PFSK-1 (cell line): Measurements from ENCODE around the gene ASXL2.

Source experiments
- POLR2AphosphoS5 ChIP-seq: IDR thresholded peaks from 2 replicates; pipeline ENCODE4 v1.6.1; 2012; ENCODE audit warnings: low read depth, mild to moderate bottlenecking, control low read depth, low read length, moderate library complexity
- REST ChIP-seq, 2 experiments: IDR thresholded peaks; 2 replicates each; pipeline versions ENCODE4 v1.6.1 to v1.8.0; 2011 to 2012; ENCODE audit warnings: low read depth in 2 of 2, low read length in 2 of 2, control low read depth in 1 of 2, inconsistent platforms in 1 of 2, mild to moderate bottlenecking in 1 of 2, moderate library complexity in 1 of 2; ENCODE audit not compliant: insufficient read depth in 1 of 2
- SIN3A ChIP-seq: IDR thresholded peaks from 2 replicates; pipeline ENCODE4 v1.6.1; 2012; ENCODE audit warnings: mild to moderate bottlenecking, low read length, moderate library complexity, borderline replicate concordance; ENCODE audit not compliant: insufficient read depth
- TAF1 ChIP-seq: IDR thresholded peaks from 2 replicates; pipeline ENCODE4 v1.6.1; 2012; ENCODE audit warnings: low read length, control low read depth, borderline replicate concordance; ENCODE audit not compliant: insufficient read depth

GRCh38 chr2:25824216-25824615 lies 54.1 kb downstream of the ASXL2 start:
- TF ChIP-seq TAF1, result no peak
- TF ChIP-seq POLR2AphosphoS5, result no peak
- TF ChIP-seq REST (IDR thresholded peaks at IDR 0.05; ENCODE audit: insufficient read depth in 1 of 2, low read depth in 2 of 2, low read length in 2 of 2), result no peak
- TF ChIP-seq SIN3A, result no peak
